Uterus (tissue), 4 donors: ENCODE results near the gene ATXN7L1. TPM values are rescaled to one million over a fixed set of nuclear protein-coding genes. Genes with fewer than 3 reads are reported as not detected.

Experiments used
- DNase-seq, 2 donors: peaks; one replicate each; pipeline ENCODE4 v3.0.0-alpha.2; 2019 to 2020
- H3K27ac ChIP-seq, 2 donors: fragments of 200-600 bp; sonication (generic); 1 replicate in 1 of 2; 2 replicates in 1 of 2; pipeline ENCODE4 v1.5.1; 2016 to 2018
- H3K27me3 ChIP-seq, 2 donors: fragments of 200-600 bp; sonication (generic); one replicate each; pipeline ENCODE4 v1.5.1; 2018 to 2019; ENCODE audit warnings: control low read depth in 1 of 2
- H3K36me3 ChIP-seq, 2 donors: fragments of 200-600 bp; sonication (generic); one replicate each; pipeline ENCODE4 v1.5.1; 2019; ENCODE audit warnings: control low read depth in 1 of 2
- H3K4me1 ChIP-seq, 2 donors: fragments of 200-600 bp; sonication (generic); one replicate each; pipeline ENCODE4 v1.5.1; 2018 to 2019; ENCODE audit warnings: control low read depth in 1 of 2
- H3K4me3 ChIP-seq, 2 donors: fragments of 200-600 bp; sonication (generic); 1 replicate in 1 of 2; 2 replicates in 1 of 2; pipeline ENCODE4 v1.5.1; 2018 to 2019; ENCODE audit warnings: mild to moderate bottlenecking in 1 of 2
- H3K9me3 ChIP-seq, 2 donors: fragments of 200-600 bp; sonication (generic); one replicate each; pipeline ENCODE4 v1.5.1; 2019; ENCODE audit warnings: control low read depth in 1 of 2
- CTCF ChIP-seq, 4 experiments: fragments of 200-600 bp in 2 of 4; fragments of 450-650 bp in 2 of 4; sonication (generic) in 2 of 4; IDR thresholded peaks; one replicate each; pipeline ENCODE4 v1.5.1; 2016 to 2019; ENCODE audit warnings: antibody characterized with exemption in 4 of 4, mild to moderate bottlenecking in 2 of 4, moderate library complexity in 1 of 4
- POLR2A ChIP-seq, 2 donors: fragments of 450-650 bp; IDR thresholded peaks; one replicate each; pipeline ENCODE4 v1.6.1; 2016; ENCODE audit warnings: antibody characterized with exemption in 2 of 2, mild to moderate bottlenecking in 1 of 2, moderate library complexity in 1 of 2
- intact Hi-C: fragments of 100-400 bp; cut with DNase I; formaldehyde crosslinking; loops from one replicate; pipeline ENCODE4 v1.15.1; 2023; ENCODE audit warnings: low total_unique reads
- total RNA-seq, 4 donors: library from RNA; depleted of rRNA in 3 of 4; stranded (reverse); fragments of >200 nt in 3 of 4; gene quantifications; one replicate each; pipeline versions ENCODE4 v1.1.0 to v1.2.4, GENCODE V29; 2014 to 2023
- donor health status: DM: yes; HTN: yes; CAD: no.

ATXN7L1 gene
- total RNA-seq, 4 donors from 2014 or later = 4.4 to 22.4 (median 11.0) TPM

GRCh38 chr7:105743351-105744090, 132.9 kb downstream of the ATXN7L1 start:
- Histone ChIP-seq H3K4me3 (no peak overlapping the region), H3K4me1 (no peaks in the 10 kb centered on the region), H3K27me3 (no peaks in the 10 kb centered on the region), H3K27ac (no peak overlapping the region), H3K9me3 (no peaks in the 10 kb centered on the region), H3K36me3 (no peaks in the 10 kb centered on the region)
- no peak for DNase-seq
- no peak for TF ChIP-seq CTCF (IDR thresholded peaks at IDR 0.05)
- TF ChIP-seq POLR2A (IDR thresholded peaks at IDR 0.05) = no peak
- intact Hi-C loops = no loop called here

- H3K27me3 ChIP-seq = no peaks in the 10 kb centered on the region
- H3K4me1 ChIP-seq = no peaks in the 10 kb centered on the region
- H3K27ac ChIP-seq = no peak overlapping the region
- H3K9me3 ChIP-seq = no peaks in the 10 kb centered on the region
- no peaks in the 10 kb centered on the region for H3K36me3 ChIP-seq
- TF ChIP-seq CTCF (IDR thresholded peaks at IDR 0.05) = no peak
- TF ChIP-seq POLR2A (IDR thresholded peaks at IDR 0.05) = no peak
- DNase-seq = no peak
- intact Hi-C loops = no loop called here
- H3K4me3 ChIP-seq = no peak overlapping the region
Measured at GRCh38 chr7:105742787-105743186, 133.6 kb downstream of the ATXN7L1 start.

GRCh38 chr7:105741982-105742381, 134.4 kb downstream of the ATXN7L1 start:
- H3K9me3 ChIP-seq = no peaks in the 10 kb centered on the region
- no peak overlapping the region for H3K4me3 ChIP-seq
- intact Hi-C loops = no loop called here
- no peak for DNase-seq
- no peaks in the 10 kb centered on the region for H3K4me1 ChIP-seq
- no peak overlapping the region for H3K27ac ChIP-seq
- H3K27me3 ChIP-seq = no peaks in the 10 kb centered on the region
- no peak for TF ChIP-seq POLR2A (IDR thresholded peaks at IDR 0.05)
- no peak for TF ChIP-seq CTCF (IDR thresholded peaks at IDR 0.05)
- H3K36me3 ChIP-seq = no peaks in the 10 kb centered on the region

- intact Hi-C loops = no loop called here
- Histone ChIP-seq H3K36me3 (no peaks in the 10 kb centered on the region), H3K9me3 (no peaks in the 10 kb centered on the region), H3K27ac (no peak overlapping the region), H3K27me3 (no peaks in the 10 kb centered on the region), H3K4me1 (no peaks in the 10 kb centered on the region), H3K4me3 (no peak overlapping the region)
- DNase-seq = no peak
- TF ChIP-seq CTCF (IDR thresholded peaks at IDR 0.05) (no peak), POLR2A (IDR thresholded peaks at IDR 0.05) (no peak)
Measured at GRCh38 chr7:105738133-105738532, 138.3 kb downstream of the ATXN7L1 start.

- TF ChIP-seq CTCF (IDR thresholded peaks at IDR 0.05) (no peak), POLR2A (IDR thresholded peaks at IDR 0.05) (no peak)
Measured at GRCh38 chr7:105734233-105734632, 142.2 kb downstream of the ATXN7L1 start.

More at GRCh38 chr7:105734233-105734632, 142.2 kb downstream of the ATXN7L1 start:
- intact Hi-C loops = no loop called here
- Histone ChIP-seq H3K9me3 (no peaks in the 10 kb centered on the region), H3K36me3 (no peaks in the 10 kb centered on the region), H3K4me3 (no peak overlapping the region), H3K27ac (peak overlapping the region; percentile 5 to 53), H3K27me3 (no peaks in the 10 kb centered on the region), H3K4me1 (no peaks in the 10 kb centered on the region)
- DNase-seq = peak; percentile 19 to 59
